ENCODE results near the gene NANOG.
A peak's percentile ranks its signal among the peaks of the same experiment; 100 is the strongest.
"Not testable (repeated sequence)": the region's sequence is repeated elsewhere in the genome, so short reads cannot be mapped to it uniquely, and the experiment has no call there.

The NANOG gene

GRCh38 chr12:7806319-7806718, 17.1 kb downstream of the NANOG start:
- DNase-seq = not testable (repeated sequence)

- peak; percentile 7 to 19 (median 8) for DNase-seq
Observed at GRCh38 chr12:7806863-7807487, 17.8 kb downstream of the NANOG start.

GRCh38 chr12:7825754-7826153, 36.6 kb downstream of the NANOG start:
- DNase-seq = not testable (repeated sequence)

- not testable (repeated sequence) for DNase-seq
Observed at GRCh38 chr12:7829737-7830136, 40.5 kb downstream of the NANOG start.

GRCh38 chr12:7832059-7832696, 43.0 kb downstream of the NANOG start:
- DNase-seq = no peak

- DNase-seq = not testable (repeated sequence)
Observed at GRCh38 chr12:7833201-7833600, 44.0 kb downstream of the NANOG start.

- no peak for DNase-seq
Observed at GRCh38 chr12:7833831-7834230, 44.6 kb downstream of the NANOG start.

GRCh38 chr12:7834701-7835100, 45.5 kb downstream of the NANOG start:
- DNase-seq = no peak

- DNase-seq = no peak
Observed at GRCh38 chr12:7835116-7835515, 45.9 kb downstream of the NANOG start.

- no peak for DNase-seq
Observed at GRCh38 chr12:7835766-7836165, 46.6 kb downstream of the NANOG start.

GRCh38 chr12:7837366-7837765, 48.2 kb downstream of the NANOG start:
- no peak for DNase-seq

GRCh38 chr12:7839226-7839625, 50.0 kb downstream of the NANOG start:
- DNase-seq = not testable (repeated sequence)

GRCh38 chr12:7839848-7840247, 50.6 kb downstream of the NANOG start:
- not testable (repeated sequence) for DNase-seq

GRCh38 chr12:7842444-7842843, 53.2 kb downstream of the NANOG start:
- not testable (repeated sequence) for DNase-seq

GRCh38 chr12:7843149-7843548, 53.9 kb downstream of the NANOG start:
- DNase-seq = not testable (repeated sequence)

- DNase-seq = not testable (repeated sequence)
Observed at GRCh38 chr12:7843583-7843982, 54.4 kb downstream of the NANOG start.

GRCh38 chr12:7844116-7844515, 54.9 kb downstream of the NANOG start:
- DNase-seq = no peak

- DNase-seq = not testable (repeated sequence)
Observed at GRCh38 chr12:7847226-7848097, 58.3 kb downstream of the NANOG start.

GRCh38 chr12:7848098-7848422, 58.9 kb downstream of the NANOG start:
- DNase-seq = not testable (repeated sequence)

Measured in activated CD4-positive, CD25-positive, alpha-beta regulatory T cell (primary cell).